ENCODE results near the gene NXT2.
"Not testable (repeated sequence)": the region's sequence is repeated elsewhere in the genome, so short reads cannot be mapped to it uniquely, and the experiment has no call there.

- TF ChIP-seq CTCF, POLR2A (IDR thresholded peaks at IDR 0.05): not testable (repeated sequence)
Observed at GRCh38 chrX:109539007-109539406, 2.4 kb downstream of the NXT2 start.
